CD14-positive monocyte (primary cell): ENCODE measurements around the gene NAE1. TPM values are rescaled to one million over a fixed set of nuclear protein-coding genes. Genes with fewer than 3 reads are reported as not detected.
A peak's percentile ranks its signal among the peaks of the same experiment; 100 is the strongest.

Experiments
- DNase-seq, 3 donors: peaks; one replicate each; pipeline ENCODE4 v3.0.0-alpha.2; 2011 to 2022
- H2AFZ ChIP-seq: 2 replicates; pipeline ENCODE4 v1.6.0; 2012; ENCODE audit warnings: mild to moderate bottlenecking, low read depth, low read length, inconsistent platforms; ENCODE audit not compliant: insufficient read depth, poor library complexity, severe bottlenecking
- H3K27ac ChIP-seq, 2 donors: 1 replicate in 1 of 2; 2 replicates in 1 of 2; pipeline ENCODE4 v1.5.1; 2012 to 2013; ENCODE audit warnings: low read length in 2 of 2, control low read depth in 1 of 2, inconsistent platforms in 1 of 2, low read depth in 1 of 2, mild to moderate bottlenecking in 1 of 2
- H3K27me3 ChIP-seq, 2 donors: one replicate each; pipeline versions ENCODE4 v1.6.0 to v1.6.1; 2011 to 2013; ENCODE audit warnings: low read length in 2 of 2; ENCODE audit not compliant: control insufficient read depth in 2 of 2, insufficient read depth in 2 of 2
- H3K36me3 ChIP-seq, 2 donors: replicated peaks in 1 of 2; 1 replicate in 1 of 2; 2 replicates in 1 of 2; pipeline versions ENCODE4 v1.5.1 to v1.6.1; 2012 to 2013; ENCODE audit warnings: low read length in 2 of 2, control low read depth in 1 of 2, inconsistent platforms in 1 of 2, mild to moderate bottlenecking in 1 of 2; ENCODE audit not compliant: insufficient read depth in 2 of 2, control insufficient read depth in 1 of 2
- H3K4me1 ChIP-seq, 2 donors: 1 replicate in 1 of 2; 2 replicates in 1 of 2; pipeline versions ENCODE4 v1.5.1 to v1.6.1; 2012 to 2013; ENCODE audit warnings: low read length in 2 of 2, control low read depth in 1 of 2, inconsistent platforms in 1 of 2, mild to moderate bottlenecking in 1 of 2, moderate library complexity in 1 of 2; ENCODE audit not compliant: insufficient read depth in 2 of 2, control insufficient read depth in 1 of 2
- H3K4me2 ChIP-seq: replicated peaks from 2 replicates; pipeline ENCODE3; 2012; ENCODE audit warnings: low read length, moderate library complexity, mild to moderate bottlenecking; ENCODE audit not compliant: poor library complexity, severe bottlenecking; ENCODE audit errors: extremely low read depth
- H3K4me3 ChIP-seq, 3 experiments: fragments of 200-600 bp in 1 of 3; sonication (generic) in 1 of 3; replicated peaks in 1 of 3; 1 replicate in 2 of 3; 2 replicates in 1 of 3; pipeline ENCODE4 v1.5.1; 2011 to 2013; ENCODE audit warnings: low read length in 3 of 3, mild to moderate bottlenecking in 3 of 3, control low read depth in 2 of 3, low read depth in 2 of 3, inconsistent platforms in 1 of 3, moderate library complexity in 1 of 3
- H3K79me2 ChIP-seq: 2 replicates; pipeline ENCODE4 v1.6.0; 2012; ENCODE audit warnings: mild to moderate bottlenecking, control low read depth, inconsistent platforms, low read length, moderate library complexity; ENCODE audit not compliant: insufficient read depth
- H3K9ac ChIP-seq: 2 replicates; pipeline ENCODE4 v1.6.0; 2017; ENCODE audit warnings: low read length, mild to moderate bottlenecking; ENCODE audit not compliant: insufficient read depth, poor library complexity, severe bottlenecking
- H3K9me3 ChIP-seq, 2 donors: replicated peaks in 1 of 2; 1 replicate in 1 of 2; 2 replicates in 1 of 2; pipeline versions ENCODE4 v1.5.1 to v1.6.1; 2012 to 2013; ENCODE audit warnings: low read length in 2 of 2, control low read depth in 1 of 2; ENCODE audit not compliant: control insufficient read depth in 1 of 2, insufficient read depth in 1 of 2
- H4K20me1 ChIP-seq: 2 replicates; pipeline ENCODE4 v1.6.0; 2012; ENCODE audit warnings: mild to moderate bottlenecking, low read length, control low read depth, moderate library complexity; ENCODE audit not compliant: insufficient read depth
- H3K27ac Mint-ChIP-seq, 7 donors: one replicate each; pipeline ENCODE4 v1.8.0; 2020; ENCODE audit warnings: mild to moderate bottlenecking in 7 of 7, mixed read lengths in 7 of 7, moderate library complexity in 6 of 7, inconsistent platforms in 2 of 7
- H3K27me3 Mint-ChIP-seq, 3 donors: one replicate each; pipeline ENCODE4 v1.8.0; 2021 to 2022; ENCODE audit warnings: low read depth in 3 of 3, mild to moderate bottlenecking in 3 of 3, mixed read lengths in 3 of 3, moderate library complexity in 3 of 3, inconsistent platforms in 1 of 3
- H3K36me3 Mint-ChIP-seq, 2 donors: one replicate each; pipeline ENCODE4 v1.8.0; 2020; ENCODE audit warnings: mixed read lengths in 2 of 2, inconsistent platforms in 1 of 2, mild to moderate bottlenecking in 1 of 2
- H3K4me1 Mint-ChIP-seq: one replicate; pipeline ENCODE4 v1.8.0; 2020; ENCODE audit warnings: mild to moderate bottlenecking, mixed read lengths
- H3K4me3 Mint-ChIP-seq, 2 donors: one replicate each; pipeline ENCODE4 v1.8.0; 2020; ENCODE audit warnings: mild to moderate bottlenecking in 2 of 2, mixed read lengths in 2 of 2, moderate library complexity in 1 of 2
- H3K9me3 Mint-ChIP-seq, 7 donors: one replicate each; pipeline ENCODE4 v1.8.0; 2020 to 2022; ENCODE audit warnings: mixed read lengths in 7 of 7, mild to moderate bottlenecking in 6 of 7, moderate library complexity in 6 of 7, inconsistent platforms in 2 of 7
- whole genome bisulfite sequencing: methylation state at CpG from one replicate; pipeline ENCODE4 v1.1.5; 2013; ENCODE audit warnings: missing lambda C conversion rate; ENCODE audit not compliant: insufficient coverage; 5-methylcytosine and 5-hydroxymethylcytosine counted together
- intact Hi-C, 2 donors: fragments of 100-400 bp; cut with micrococcal nuclease; formaldehyde crosslinking; loops; one replicate each; pipeline versions ENCODE4 v1.15.0 to v1.15.1; 2023
- polyA plus RNA-seq, 3 donors: library from polyadenylated mRNA; depleted of rRNA in 1 of 3; unstranded in 2 of 3; stranded (reverse) in 1 of 3; fragments of 300-500 nt in 2 of 3; fragments of >200 nt in 1 of 3; fragmentation: Illumina TruSeq in 2 of 3; gene quantifications; 1 replicate in 2 of 3; 2 replicates in 1 of 3; pipeline ENCODE4 v1.2.3, GENCODE V29; 2012 to 2021
- TF ChIP-seq, protein P1 (sequence below): fragments of 200-600 bp; IDR thresholded peaks from one replicate; pipeline ENCODE4 v1.8.0; 2022; ENCODE audit warnings: antibody characterized with exemption, mild to moderate bottlenecking

NAE1 gene
- polyA plus RNA-seq, 3 donors: 10.8 to 18.6 (median 16.8) TPM

DNA sequence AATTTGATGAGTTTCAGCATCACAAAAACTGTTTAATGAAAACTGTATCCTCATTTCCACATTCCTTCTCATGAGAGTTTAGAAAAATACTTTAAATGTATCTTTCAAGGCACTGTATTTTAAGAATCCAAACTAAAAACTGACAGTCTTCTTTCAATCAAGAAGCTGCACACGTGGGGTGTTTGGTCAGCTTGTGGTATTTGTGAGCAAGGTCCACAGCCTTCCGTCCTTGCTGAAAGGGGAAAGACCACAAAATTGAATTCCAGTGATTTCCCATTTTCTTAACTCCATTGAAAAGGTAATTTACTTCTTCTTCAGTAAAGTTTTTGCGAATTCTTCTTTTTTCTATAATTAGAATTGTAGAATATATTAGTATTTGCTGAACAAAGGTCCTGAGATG is 76.0 kb downstream of the NAE1 start:
- intact Hi-C loops: no loop called here
- peaks cover 16% of the 10 kb centered on the region for H3K79me2 ChIP-seq

DNA sequence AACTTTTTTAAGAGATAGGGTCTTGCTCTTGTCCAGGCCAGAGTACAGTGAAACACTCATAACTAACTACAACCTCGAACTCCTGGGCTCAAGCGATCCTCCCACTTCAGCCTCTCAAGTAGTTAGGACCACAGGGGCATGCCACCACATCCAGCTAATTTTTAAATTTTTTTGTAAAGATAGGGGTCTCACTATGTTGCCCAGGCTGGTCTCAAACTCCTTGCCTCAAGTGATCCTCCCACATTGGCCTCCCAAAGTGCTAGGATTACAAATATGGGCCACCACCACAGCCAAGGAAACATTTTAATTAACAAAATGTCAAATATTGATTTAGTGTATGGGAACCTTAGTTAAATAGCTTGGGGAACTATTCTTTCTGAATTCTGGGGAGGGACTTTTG is 76.6 kb downstream of the NAE1 start:
- no peaks in the 10 kb centered on the region for H3K9me3 ChIP-seq
- peak overlapping the region in 1 of 2 donors; percentile 48 for H3K4me3 Mint-ChIP-seq
- peaks cover 21 to 23% of the 10 kb centered on the region in 2 donors for H3K4me1 ChIP-seq
- H2AFZ ChIP-seq: no peak overlapping the region
- H4K20me1 ChIP-seq: peaks cover 19% of the 10 kb centered on the region
- H3K4me2 ChIP-seq: no peak overlapping the region
- H3K9ac ChIP-seq: no peak overlapping the region
- WGBS: no CpG with 5 or more reads among the region's 2 CpGs
- H3K36me3 ChIP-seq: peaks cover 1 to 5% of the 10 kb centered on the region in 2 donors
- H3K27me3 Mint-ChIP-seq: peaks cover 13 to 20% (median 13%) of the 10 kb centered on the region in 3 donors
- intact Hi-C loops: no loop called here
- H3K27ac Mint-ChIP-seq: no peak overlapping the region
- TF ChIP-seq, protein P1, sequence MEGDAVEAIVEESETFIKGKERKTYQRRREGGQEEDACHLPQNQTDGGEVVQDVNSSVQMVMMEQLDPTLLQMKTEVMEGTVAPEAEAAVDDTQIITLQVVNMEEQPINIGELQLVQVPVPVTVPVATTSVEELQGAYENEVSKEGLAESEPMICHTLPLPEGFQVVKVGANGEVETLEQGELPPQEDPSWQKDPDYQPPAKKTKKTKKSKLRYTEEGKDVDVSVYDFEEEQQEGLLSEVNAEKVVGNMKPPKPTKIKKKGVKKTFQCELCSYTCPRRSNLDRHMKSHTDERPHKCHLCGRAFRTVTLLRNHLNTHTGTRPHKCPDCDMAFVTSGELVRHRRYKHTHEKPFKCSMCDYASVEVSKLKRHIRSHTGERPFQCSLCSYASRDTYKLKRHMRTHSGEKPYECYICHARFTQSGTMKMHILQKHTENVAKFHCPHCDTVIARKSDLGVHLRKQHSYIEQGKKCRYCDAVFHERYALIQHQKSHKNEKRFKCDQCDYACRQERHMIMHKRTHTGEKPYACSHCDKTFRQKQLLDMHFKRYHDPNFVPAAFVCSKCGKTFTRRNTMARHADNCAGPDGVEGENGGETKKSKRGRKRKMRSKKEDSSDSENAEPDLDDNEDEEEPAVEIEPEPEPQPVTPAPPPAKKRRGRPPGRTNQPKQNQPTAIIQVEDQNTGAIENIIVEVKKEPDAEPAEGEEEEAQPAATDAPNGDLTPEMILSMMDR: no peak
- H3K4me3 ChIP-seq: no peak overlapping the region
- DNase-seq: no peak
- H3K9me3 Mint-ChIP-seq: peaks cover 0 to 6% (median 2%) of the 10 kb centered on the region in 7 donors
- H3K79me2 ChIP-seq: peaks cover 22% of the 10 kb centered on the region
- peaks cover 23% of the 10 kb centered on the region for H3K4me1 Mint-ChIP-seq
- peaks cover 10 to 22% of the 10 kb centered on the region in 2 donors for H3K27me3 ChIP-seq
- no peak overlapping the region for H3K27ac ChIP-seq
- peaks cover 9 to 10% of the 10 kb centered on the region in 2 donors for H3K36me3 Mint-ChIP-seq

More for the DNA sequence above, 76.0 kb downstream of the NAE1 start:
- peaks cover 4 to 5% of the 10 kb centered on the region in 2 donors for H3K36me3 Mint-ChIP-seq
- no CpG with 5 or more reads among the region's 3 CpGs for WGBS
- TF ChIP-seq, protein P1: no peak
- H3K9ac ChIP-seq: no peak overlapping the region
- H4K20me1 ChIP-seq: peaks cover 13% of the 10 kb centered on the region
- H3K4me3 Mint-ChIP-seq: no peak overlapping the region
- H3K9me3 Mint-ChIP-seq: peaks cover 0 to 6% (median 2%) of the 10 kb centered on the region in 7 donors
- no peaks in the 10 kb centered on the region for H3K36me3 ChIP-seq
- no peak overlapping the region for H3K27ac Mint-ChIP-seq
- H3K9me3 ChIP-seq: no peaks in the 10 kb centered on the region
- no peak overlapping the region for H2AFZ ChIP-seq
- H3K4me1 Mint-ChIP-seq: peaks cover 17% of the 10 kb centered on the region
- no peak overlapping the region for H3K4me2 ChIP-seq
- no peak overlapping the region for H3K27ac ChIP-seq
- peaks cover 13 to 20% (median 13%) of the 10 kb centered on the region in 3 donors for H3K27me3 Mint-ChIP-seq
- peaks cover 10 to 22% of the 10 kb centered on the region in 2 donors for H3K27me3 ChIP-seq
- peaks cover 16 to 17% of the 10 kb centered on the region in 2 donors for H3K4me1 ChIP-seq
- H3K4me3 ChIP-seq: no peak overlapping the region
- no peak for DNase-seq
